ENCODE results near the gene METTL25B. TPM values are rescaled to one million over a fixed set of nuclear protein-coding genes. Genes with fewer than 3 reads are reported as not detected.
A peak's percentile ranks its signal among the peaks of the same experiment; 100 is the strongest.

Gene METTL25B
- total RNA-seq, 1 experiment from 2014 or later = 46.0 TPM

GRCh38 chr1:156741481-156741983 is 13.3 kb downstream of the METTL25B start:
- peak overlapping the region; percentile 100 for H3K4me3 Mint-ChIP-seq (ENCODE audit: unreplicated experiment)
- BruUV-seq (replicated peaks) = TSS peak; percentile 65
- peaks cover 35% of the 10 kb centered on the region for H3K4me1 Mint-ChIP-seq (ENCODE audit: insufficient read depth, unreplicated experiment)
- intact Hi-C loops (cut with micrococcal nuclease) = loop anchor here (2.0 to 10.0 kb wide), 2 partner anchors 25 to 237 kb away; partner anchors contain the start of genes MEF2D and PRCC
- DNase-seq (ENCODE audit: unreplicated experiment) = no peak
- no peaks in the 10 kb centered on the region for H3K9me3 Mint-ChIP-seq (ENCODE audit: unreplicated experiment)
- CTCF ChIA-PET = interaction anchor here (0.6 to 10.3 kb wide), 7 partner anchors 9 to 105 kb away, joined by 3 to 136 read pairs (median 4); partner anchors contain the start of genes ISG20L2 and METTL25B
- POLR2A ChIA-PET = interaction anchor here (0.6 to 10.4 kb wide), 21 partner anchors 10 to 690 kb away, joined by 3 to 375 read pairs (median 4); partner anchors contain the start of genes CCT3, HDGF, ISG20L2 and MEF2D
- H3K36me3 Mint-ChIP-seq (ENCODE audit: insufficient read depth, unreplicated experiment) = peaks cover 76% of the 10 kb centered on the region
- peak overlapping the region; percentile 98 for H3K27ac Mint-ChIP-seq (ENCODE audit: low read depth, unreplicated experiment)
- TF ChIP-seq CTCF (IDR thresholded peaks at IDR 0.05; ENCODE audit: unreplicated experiment) = no peak
- no peaks in the 10 kb centered on the region for H3K27me3 Mint-ChIP-seq (ENCODE audit: insufficient read depth, unreplicated experiment)

- ChIA-PET CTCF (interaction anchor here (0.7 to 10.3 kb wide), 5 partner anchors 14 to 105 kb away, joined by 3 to 136 read pairs (median 5); partner anchors contain the start of genes ISG20L2 and METTL25B), POLR2A (interaction anchor here (0.6 to 10.4 kb wide), 6 partner anchors 9 to 285 kb away, joined by 3 to 375 read pairs (median 100); partner anchors contain the start of genes HDGF, ISG20L2, METTL25B and PRCC)
- Mint-ChIP-seq H3K4me3 (ENCODE audit: unreplicated experiment) (peak overlapping the region; percentile 100), H3K36me3 (ENCODE audit: insufficient read depth, unreplicated experiment) (peaks cover 76% of the 10 kb centered on the region), H3K9me3 (ENCODE audit: unreplicated experiment) (no peaks in the 10 kb centered on the region), H3K4me1 (ENCODE audit: insufficient read depth, unreplicated experiment) (peaks cover 38% of the 10 kb centered on the region), H3K27ac (ENCODE audit: low read depth, unreplicated experiment) (peak overlapping the region; percentile 98), H3K27me3 (ENCODE audit: insufficient read depth, unreplicated experiment) (no peaks in the 10 kb centered on the region)
- BruUV-seq (replicated peaks) = no TSS peak
- TF ChIP-seq CTCF (IDR thresholded peaks at IDR 0.05; ENCODE audit: unreplicated experiment) = no peak
- intact Hi-C loops (cut with micrococcal nuclease) = loop anchor here (10.0 kb wide), 1 partner anchor 237 kb away; the partner anchor contains the start of gene MEF2D
- DNase-seq (ENCODE audit: unreplicated experiment) = no peak
Observed at GRCh38 chr1:156742017-156742416, 13.7 kb downstream of the METTL25B start.

GRCh38 chr1:156742801-156743200 is 14.5 kb downstream of the METTL25B start:
- Mint-ChIP-seq H3K4me3 (ENCODE audit: unreplicated experiment) (no peak overlapping the region), H3K27me3 (ENCODE audit: insufficient read depth, unreplicated experiment) (no peaks in the 10 kb centered on the region), H3K9me3 (ENCODE audit: unreplicated experiment) (no peaks in the 10 kb centered on the region), H3K4me1 (ENCODE audit: insufficient read depth, unreplicated experiment) (peaks cover 44% of the 10 kb centered on the region), H3K27ac (ENCODE audit: low read depth, unreplicated experiment) (peak overlapping the region; percentile 98), H3K36me3 (ENCODE audit: insufficient read depth, unreplicated experiment) (peaks cover 75% of the 10 kb centered on the region)
- TF ChIP-seq CTCF (IDR thresholded peaks at IDR 0.05; ENCODE audit: unreplicated experiment) = no peak
- POLR2A ChIA-PET = interaction anchor here (0.6 to 10.4 kb wide), 4 partner anchors 9 to 206 kb away, joined by 4 to 375 read pairs (median 212); partner anchors contain the start of genes HDGF, ISG20L2, METTL25B and PRCC
- intact Hi-C loops (cut with micrococcal nuclease) = loop anchor here (10.0 kb wide), 1 partner anchor 238 kb away; the partner anchor contains the start of gene MEF2D
- no TSS peak for BruUV-seq (replicated peaks)
- CTCF ChIA-PET = interaction anchor here (0.7 to 10.3 kb wide), 6 partner anchors 13 to 143 kb away, joined by 3 to 136 read pairs (median 4); partner anchors contain the start of genes ISG20L2 and METTL25B
- no peak for DNase-seq (ENCODE audit: unreplicated experiment)
